Left ventricle myocardium superior (tissue), 1 donor: ENCODE results near the gene PRSS50. TPM values are rescaled to one million over a fixed set of nuclear protein-coding genes. Genes with fewer than 3 reads are reported as not detected.

Experiments
- ATAC-seq: fragments of 200-7000 bp; cut with Tn5 transposase; one replicate; pipeline ENCODE4 v1.9.1; 2020; ENCODE audit warnings: mild to moderate bottlenecking, moderate library complexity
- DNase-seq: peaks from one replicate; pipeline ENCODE4 v3.0.0-alpha.2; 2020
- intact Hi-C: fragments of 100-400 bp; cut with micrococcal nuclease; formaldehyde crosslinking; loops from one replicate; pipeline ENCODE4 v1.11.0; 2022
- total RNA-seq: library from RNA; stranded (reverse); fragmentation: NEBNext Ultra II Directional; extraction: Animal tissue kit (Norgen Biotek cat#: 25700); gene quantifications from one replicate; pipeline ENCODE4 v1.2.1, GENCODE V29; 2021
- donor health status: DM: no; HTN: yes; CAD: no; lungs with severe emphysema.

PRSS50 gene
- total RNA-seq, 1 donor from 2014 or later, result 0.10 TPM

- no peak for DNase-seq
- intact Hi-C loops, result no loop called here
- no peak for ATAC-seq
Observed at GRCh38 chr3:46730819-46731218, 13.2 kb upstream of the PRSS50 start.

DNA sequence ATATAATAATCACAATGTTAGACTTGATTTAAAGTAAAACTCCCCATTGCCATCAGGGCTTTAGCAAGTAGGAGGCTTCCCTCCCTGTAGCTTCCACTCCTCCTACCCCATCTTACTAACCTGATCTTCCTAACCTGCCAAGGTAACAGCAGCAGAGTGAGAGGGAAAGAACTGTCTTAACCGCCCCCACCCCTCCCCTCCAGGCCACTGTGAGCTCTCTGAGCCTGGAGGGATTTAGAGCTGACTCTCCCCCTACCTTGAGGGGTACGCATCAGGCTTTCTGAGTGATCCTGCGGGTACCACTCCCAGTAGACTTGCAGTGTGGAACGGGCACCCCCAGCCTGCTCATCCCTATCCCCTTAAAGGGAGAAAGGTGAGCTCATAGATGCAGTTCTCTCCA, 11.4 kb upstream of the PRSS50 start:
- ATAC-seq, result no peak
- no peak for DNase-seq
- intact Hi-C loops, result no loop called here

GRCh38 chr3:46725621-46726314, 8.1 kb upstream of the PRSS50 start:
- peak; percentile 33 for DNase-seq
- intact Hi-C loops, result no loop called here
- ATAC-seq, result peak; percentile 61

DNA sequence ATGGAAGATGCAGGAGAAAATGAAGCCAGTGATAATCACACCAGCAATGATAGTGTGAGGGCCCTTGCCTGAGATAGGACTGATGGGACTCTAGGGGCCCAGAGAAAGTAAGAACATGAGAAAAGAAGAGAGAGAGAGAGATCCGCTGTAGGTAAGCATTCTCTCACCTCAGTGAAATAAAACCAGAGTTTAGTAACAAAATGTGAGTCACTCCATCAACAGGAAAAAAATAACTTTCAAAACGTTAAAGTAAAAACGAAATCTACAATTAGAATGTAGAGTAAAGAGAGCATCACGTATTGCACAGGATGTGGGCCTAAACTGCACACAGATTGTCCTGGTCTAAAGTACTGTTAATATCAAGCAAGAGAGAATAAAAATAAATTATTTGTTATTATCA, 6.8 kb upstream of the PRSS50 start:
- ATAC-seq, result no peak
- DNase-seq, result no peak
- intact Hi-C loops, result no loop called here

DNA sequence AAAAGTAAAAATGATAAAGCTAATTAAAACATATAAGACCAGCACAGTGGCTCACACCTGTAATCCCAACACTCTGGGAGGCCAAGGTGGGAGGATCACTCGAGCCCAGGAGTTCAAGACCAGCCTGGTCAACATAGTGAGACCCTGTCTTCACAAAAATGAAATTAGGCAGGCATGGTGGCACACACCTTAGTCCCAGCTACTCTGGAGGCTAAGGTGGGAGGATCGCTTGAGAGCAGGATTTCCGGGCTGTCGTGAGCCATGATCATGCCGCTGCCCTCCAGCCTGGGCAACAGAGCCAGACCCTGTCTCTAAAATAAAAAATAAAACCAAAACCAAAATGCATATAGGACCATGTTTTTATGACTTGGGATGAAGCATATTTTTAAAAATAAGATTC, 4.8 kb upstream of the PRSS50 start:
- DNase-seq (no peak), ATAC-seq (no peak)
- intact Hi-C loops, result no loop called here

GRCh38 chr3:46721009-46721408, 3.3 kb upstream of the PRSS50 start:
- DNase-seq, result no peak
- ATAC-seq, result no peak
- intact Hi-C loops, result no loop called here

DNA sequence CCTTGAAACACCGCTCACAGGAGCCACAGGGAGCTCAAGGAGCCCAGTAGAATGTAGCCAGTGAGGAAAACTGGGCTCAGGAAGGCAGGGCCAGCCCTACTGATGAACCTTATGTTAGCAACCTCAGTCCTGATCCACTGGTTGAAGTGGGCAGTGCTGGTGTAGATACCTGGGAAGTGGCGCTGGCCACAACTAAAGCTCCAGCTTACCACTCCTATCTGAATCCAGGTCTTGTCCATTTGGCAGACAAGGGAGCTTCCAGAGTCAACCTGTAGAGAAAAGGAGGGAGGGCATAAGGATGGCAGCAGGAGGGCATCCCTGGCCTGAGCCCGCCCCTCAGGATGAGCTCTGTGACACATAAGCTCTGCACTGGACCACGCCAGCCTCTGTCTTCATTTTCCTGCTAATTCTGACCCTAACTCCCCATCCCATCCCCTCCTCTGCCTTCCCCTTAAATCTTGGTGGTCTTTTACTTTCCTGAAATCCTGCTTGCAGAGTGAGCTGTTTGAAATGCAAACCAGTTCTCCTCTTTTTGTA, 2.1 kb upstream of the PRSS50 start:
- intact Hi-C loops, result no loop called here
- DNase-seq, result no peak
- ATAC-seq, result no peak

- DNase-seq (no peak), ATAC-seq (no peak)
- intact Hi-C loops, result no loop called here
Observed at GRCh38 chr3:46719044-46719565, 1.4 kb upstream of the PRSS50 start.

DNA sequence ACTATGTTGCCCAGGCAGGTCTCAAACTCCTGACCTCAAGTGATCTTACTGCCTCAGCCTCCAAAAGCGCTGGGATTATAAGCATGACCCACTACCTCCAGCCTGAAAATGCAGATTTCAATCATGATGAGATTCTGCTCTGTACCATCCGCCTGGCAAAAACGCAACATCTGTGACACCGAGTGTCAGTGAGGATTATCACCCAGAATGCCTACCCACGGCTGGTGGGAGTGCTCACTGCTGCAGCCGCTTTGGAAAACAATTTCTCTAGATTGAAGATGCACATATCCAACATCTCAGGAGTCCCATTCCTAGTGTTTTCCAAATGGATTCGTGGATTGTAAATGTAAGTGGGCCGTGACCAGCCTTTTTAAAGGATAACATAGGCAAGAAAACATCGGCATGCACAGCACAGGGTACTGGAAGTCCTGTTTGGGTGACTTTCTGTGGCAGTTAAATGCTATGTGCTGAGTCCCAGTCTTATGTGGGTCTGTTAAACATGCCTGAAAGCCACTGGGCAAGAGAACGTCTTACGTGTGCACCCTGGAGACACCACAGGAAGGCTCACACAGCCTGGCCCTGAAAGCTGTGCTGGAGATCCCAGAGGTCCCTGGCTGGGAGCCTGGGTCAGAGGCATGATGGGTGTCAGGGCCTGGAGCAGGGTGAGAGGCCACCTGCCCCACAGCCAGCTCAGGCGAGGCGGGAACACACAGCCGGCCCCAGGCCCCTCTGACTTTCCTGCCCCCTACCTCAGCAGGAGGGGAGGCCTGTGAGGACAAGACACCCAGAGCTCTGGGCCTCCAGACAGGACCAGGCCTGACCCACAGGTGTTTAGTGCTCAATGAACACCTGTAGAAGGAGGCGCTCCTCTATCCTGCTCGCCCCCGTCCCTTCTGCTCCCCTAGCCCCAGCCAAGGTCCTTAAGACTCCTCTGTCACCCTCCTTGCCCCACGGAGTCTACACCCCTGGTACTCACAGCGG, 918 bp downstream of the PRSS50 start:
- intact Hi-C loops, result no loop called here
- ATAC-seq (no peak), DNase-seq (no peak)

GRCh38 chr3:46715507-46716175, 2.0 kb downstream of the PRSS50 start:
- ATAC-seq (no peak), DNase-seq (no peak)
- intact Hi-C loops, result no loop called here

DNA sequence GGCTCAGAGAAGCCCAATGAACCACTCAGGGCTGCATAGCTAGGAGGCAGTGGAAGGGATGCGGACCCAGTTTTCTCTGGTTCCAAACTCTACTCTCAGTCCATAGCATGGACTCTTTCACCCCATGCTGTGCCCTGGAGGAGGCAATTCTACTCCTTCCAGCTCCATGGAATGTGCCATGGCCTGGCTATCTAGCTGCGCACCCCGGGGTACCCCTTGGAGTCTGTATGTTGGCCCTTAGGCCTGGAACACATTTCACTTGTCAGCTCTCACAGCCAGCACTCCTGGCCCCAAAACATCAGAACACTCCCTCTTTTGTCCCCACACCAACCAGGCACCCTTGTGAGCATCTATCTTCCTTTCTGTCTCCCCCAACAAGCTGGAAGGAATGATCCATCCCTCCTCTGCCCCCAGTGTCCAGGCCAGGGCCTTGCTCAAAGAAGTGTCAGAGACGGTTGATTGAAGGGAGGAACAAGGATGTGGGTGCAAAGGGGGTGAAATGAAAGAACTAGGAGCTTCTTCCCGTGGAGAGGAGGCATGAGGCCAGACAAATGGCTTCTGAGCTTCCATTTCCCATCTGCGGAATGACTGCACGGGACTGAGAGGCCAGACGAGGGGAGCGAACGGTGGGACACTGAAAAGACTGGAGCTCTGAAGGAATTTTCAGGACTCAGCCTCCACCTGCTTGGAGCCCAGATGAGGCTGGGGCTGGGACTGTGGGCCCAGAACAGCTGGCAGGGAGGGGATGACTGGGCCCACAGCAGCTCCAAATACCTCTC, 2.8 kb downstream of the PRSS50 start:
- intact Hi-C loops, result no loop called here
- no peak for ATAC-seq
- no peak for DNase-seq

DNA sequence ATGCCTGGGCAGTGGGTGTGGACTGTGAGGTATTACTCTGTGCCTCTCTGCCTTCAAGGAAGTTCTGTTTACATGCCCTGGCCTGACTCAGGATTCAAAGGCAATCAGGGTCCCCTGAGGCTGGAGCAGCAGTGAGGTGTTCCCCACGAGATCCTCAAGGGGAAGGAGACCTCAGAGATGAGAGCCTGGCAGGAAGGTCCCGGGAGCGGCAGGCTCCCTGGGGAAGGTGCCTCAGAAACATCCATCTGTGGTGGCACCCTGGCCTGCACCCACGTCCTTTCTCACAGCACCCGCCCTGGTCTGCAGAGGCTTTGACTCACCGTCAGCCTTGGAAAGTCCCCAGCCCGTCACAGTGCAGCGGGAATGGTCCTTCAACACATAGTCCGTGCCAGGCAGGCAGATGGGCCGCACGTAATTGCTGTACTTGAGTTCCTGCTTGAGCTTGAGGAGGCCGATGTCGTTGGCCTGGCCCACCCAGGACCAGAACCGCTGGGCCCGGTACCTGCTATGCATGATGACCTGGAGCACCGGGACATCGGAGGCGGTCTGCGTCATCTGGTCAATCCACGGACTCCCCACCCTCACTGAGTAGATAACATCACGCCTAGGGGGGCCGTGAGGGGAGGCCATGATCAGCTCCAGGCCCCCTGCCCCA, 3.6 kb downstream of the PRSS50 start:
- ATAC-seq (no peak), DNase-seq (no peak)
- intact Hi-C loops, result no loop called here

DNA sequence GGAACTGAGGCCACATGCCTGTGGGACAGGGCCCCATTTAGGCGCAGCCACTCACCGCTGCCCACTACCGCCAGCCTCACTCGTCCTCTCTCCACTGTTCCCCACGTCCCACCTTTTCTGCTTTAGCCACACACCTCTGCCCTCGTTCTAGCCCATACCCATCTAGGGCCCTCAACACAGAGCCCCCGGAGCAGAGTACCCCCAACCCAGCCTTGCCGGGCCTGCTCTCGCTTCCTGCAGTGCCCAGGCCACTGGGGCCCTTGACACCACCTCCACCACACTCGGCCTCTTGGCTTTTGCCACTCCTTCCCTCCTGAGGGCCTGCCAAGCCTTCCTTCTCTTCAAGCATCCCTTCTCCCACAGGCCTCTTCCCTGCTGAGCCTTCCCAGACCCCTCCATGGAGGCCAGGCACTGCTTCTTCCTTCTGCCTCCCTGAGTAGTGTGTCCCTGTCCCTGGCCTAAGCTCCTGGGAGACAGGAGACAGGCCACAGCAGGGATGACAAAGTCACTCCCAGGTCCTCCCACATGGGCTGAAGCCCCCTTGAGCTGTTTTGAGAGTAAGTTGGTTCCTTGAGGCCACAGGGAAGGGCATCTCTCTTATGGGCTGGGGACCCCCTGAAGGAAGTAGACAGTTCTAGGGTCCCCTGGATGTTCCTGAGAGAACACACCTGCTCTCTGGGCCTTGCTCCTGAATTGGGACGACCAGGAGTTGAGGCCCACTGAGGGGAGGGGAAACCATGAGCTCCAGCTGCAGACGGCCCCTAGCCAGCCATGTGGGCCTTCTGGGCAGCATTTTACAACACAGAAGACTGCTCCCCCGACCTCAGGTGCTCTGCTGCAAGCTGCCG, 4.4 kb downstream of the PRSS50 start:
- intact Hi-C loops, result no loop called here
- no peak for ATAC-seq
- DNase-seq, result no peak

- DNase-seq (no peak), ATAC-seq (no peak)
- intact Hi-C loops, result no loop called here
Observed at GRCh38 chr3:46712191-46713049, 5.2 kb downstream of the PRSS50 start.

DNA sequence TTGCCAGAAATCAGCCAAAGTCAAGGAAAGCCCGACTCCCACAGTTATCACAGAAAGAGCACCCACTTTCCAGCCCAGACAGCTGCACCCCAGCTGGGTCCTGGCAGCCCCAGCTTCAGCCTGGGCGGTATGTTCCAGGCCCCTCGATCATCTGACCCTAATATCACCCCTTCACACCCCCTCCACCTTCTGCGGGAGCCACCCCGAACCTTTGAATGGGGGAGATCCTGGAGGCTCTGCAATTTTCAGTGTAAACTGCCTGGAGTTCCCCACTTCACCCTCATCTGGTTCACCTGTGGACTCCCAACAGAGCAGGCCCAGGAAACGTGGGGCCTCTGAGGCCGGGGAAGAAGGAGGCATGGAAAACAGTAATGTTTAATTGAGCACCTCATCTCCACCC, 5.9 kb downstream of the PRSS50 start:
- no peak for ATAC-seq
- intact Hi-C loops, result no loop called here

DNA sequence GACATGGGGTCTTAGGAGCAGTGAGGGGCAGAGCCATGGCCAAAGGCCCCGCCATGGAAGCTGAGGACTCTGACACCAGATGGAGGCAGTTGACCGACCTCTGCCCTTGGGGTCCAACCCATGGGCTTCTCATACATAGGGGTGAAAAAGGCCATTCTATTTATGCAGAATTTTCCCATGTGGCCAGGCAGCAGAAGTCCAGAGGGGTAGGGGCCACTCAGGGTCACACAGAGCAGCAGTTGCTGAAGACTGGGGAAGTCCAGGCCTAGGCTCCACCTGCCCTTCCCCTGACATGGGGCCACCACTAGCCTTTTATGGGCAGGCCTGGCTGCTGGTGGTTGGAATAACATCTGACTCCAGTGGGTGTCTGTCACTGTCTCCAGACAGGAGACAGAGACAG, 6.4 kb downstream of the PRSS50 start:
- intact Hi-C loops, result no loop called here
- no peak for DNase-seq
- ATAC-seq, result peak; percentile 40

More for the DNA sequence above, 5.9 kb downstream of the PRSS50 start:
- DNase-seq, result no peak
